ENCODE data around the gene RRP15. TPM values are rescaled to one million over a fixed set of nuclear protein-coding genes. Genes with fewer than 3 reads are reported as not detected.

RRP15 gene
- total RNA-seq, 1 donor from 2014 or later: 28.4 TPM

DNA sequence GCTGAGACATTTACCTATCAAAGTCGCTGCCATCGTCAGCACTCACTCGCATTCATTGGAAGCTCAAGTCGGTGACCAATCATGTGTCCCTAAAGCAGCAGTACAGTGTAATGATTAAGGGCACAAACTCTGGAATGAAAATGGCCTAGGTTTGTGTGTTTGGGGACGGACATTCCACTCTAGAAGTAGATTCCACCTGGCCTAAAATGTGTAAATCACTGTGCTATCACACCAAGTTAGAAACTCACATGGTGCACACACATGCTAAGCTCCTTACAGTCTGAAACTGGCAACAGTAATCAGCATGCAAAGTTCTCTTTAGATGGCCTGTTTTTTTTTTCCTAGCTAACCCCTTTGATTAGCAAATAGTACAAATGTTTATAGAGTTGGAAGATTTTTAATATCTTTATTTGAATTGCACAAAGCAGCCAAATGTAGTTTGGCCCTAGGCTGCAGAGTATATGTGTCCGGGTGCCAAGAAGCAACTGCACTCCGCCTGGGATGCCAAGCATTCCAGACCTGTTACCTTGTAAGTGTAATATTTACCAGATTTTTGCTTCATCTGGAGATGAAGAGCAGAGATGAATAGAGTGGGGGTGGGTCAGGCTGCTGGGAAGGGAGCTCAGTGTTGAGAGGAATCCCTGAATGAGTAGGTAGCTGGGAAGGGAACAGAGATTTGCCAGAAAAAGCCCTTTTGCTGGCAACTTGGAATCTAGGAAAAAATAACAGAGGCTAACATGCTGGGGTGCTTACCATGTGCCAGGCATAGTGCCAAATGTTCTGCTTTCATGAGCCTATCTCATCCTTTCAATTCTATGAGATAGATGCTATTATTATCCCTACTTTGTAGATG, 95.3 kb downstream of the RRP15 start:
- H3K36me3 ChIP-seq (ENCODE audit: insufficient read depth, low read length): peaks cover 5% of the 10 kb centered on the region
- no peak for FAIRE-seq
- Mint-ChIP-seq H3K27ac (ENCODE audit: unreplicated experiment) (peak overlapping the region; percentile 26), H3K27me3 (ENCODE audit: low read depth, unreplicated experiment) (no peaks in the 10 kb centered on the region), H3K9me3 (ENCODE audit: unreplicated experiment) (no peaks in the 10 kb centered on the region), H3K4me3 (ENCODE audit: unreplicated experiment) (peak overlapping the region; percentile 52), H3K4me1 (ENCODE audit: low read depth, unreplicated experiment) (peaks cover 86% of the 10 kb centered on the region), H3K36me3 (ENCODE audit: low read depth, unreplicated experiment) (peaks cover 3% of the 10 kb centered on the region)
- DNase-seq (ENCODE audit: low read depth): peak; percentile 90
- H4K20me1 ChIP-seq (ENCODE audit: insufficient read depth, low read length): peaks cover 45% of the 10 kb centered on the region
- peak overlapping the region; percentile 16 for H3K9ac ChIP-seq (ENCODE audit: low read length)
- H3K79me2 ChIP-seq (ENCODE audit: insufficient read depth, low read length): peaks cover 89% of the 10 kb centered on the region
- no peak overlapping the region for H2AFZ ChIP-seq (ENCODE audit: low read depth, low read length)
- peak overlapping the region; percentile 31 for H3K4me2 ChIP-seq (ENCODE audit: low read length)
- H3K27ac ChIP-seq (ENCODE audit: low read depth, low read length): peak overlapping the region; percentile 24
- peaks cover 55% of the 10 kb centered on the region for H3K4me1 ChIP-seq (ENCODE audit: insufficient read depth, low read length)
- no peak overlapping the region for H3K4me3 ChIP-seq (ENCODE audit: insufficient read depth, low read depth, low read length)
- TF ChIP-seq EZH2 (IDR thresholded peaks at IDR 0.05; ENCODE audit: insufficient read depth, low read length): no peak
- TF ChIP-seq, protein P1, sequence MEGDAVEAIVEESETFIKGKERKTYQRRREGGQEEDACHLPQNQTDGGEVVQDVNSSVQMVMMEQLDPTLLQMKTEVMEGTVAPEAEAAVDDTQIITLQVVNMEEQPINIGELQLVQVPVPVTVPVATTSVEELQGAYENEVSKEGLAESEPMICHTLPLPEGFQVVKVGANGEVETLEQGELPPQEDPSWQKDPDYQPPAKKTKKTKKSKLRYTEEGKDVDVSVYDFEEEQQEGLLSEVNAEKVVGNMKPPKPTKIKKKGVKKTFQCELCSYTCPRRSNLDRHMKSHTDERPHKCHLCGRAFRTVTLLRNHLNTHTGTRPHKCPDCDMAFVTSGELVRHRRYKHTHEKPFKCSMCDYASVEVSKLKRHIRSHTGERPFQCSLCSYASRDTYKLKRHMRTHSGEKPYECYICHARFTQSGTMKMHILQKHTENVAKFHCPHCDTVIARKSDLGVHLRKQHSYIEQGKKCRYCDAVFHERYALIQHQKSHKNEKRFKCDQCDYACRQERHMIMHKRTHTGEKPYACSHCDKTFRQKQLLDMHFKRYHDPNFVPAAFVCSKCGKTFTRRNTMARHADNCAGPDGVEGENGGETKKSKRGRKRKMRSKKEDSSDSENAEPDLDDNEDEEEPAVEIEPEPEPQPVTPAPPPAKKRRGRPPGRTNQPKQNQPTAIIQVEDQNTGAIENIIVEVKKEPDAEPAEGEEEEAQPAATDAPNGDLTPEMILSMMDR (IDR thresholded peaks at IDR 0.05; ENCODE audit: insufficient read depth, low read depth, low read length): no peak
- H3K27me3 ChIP-seq (ENCODE audit: insufficient read depth, low read length): no peaks in the 10 kb centered on the region
- no peaks in the 10 kb centered on the region for H3K9me3 ChIP-seq (ENCODE audit: insufficient read depth, low read depth, low read length)

DNA sequence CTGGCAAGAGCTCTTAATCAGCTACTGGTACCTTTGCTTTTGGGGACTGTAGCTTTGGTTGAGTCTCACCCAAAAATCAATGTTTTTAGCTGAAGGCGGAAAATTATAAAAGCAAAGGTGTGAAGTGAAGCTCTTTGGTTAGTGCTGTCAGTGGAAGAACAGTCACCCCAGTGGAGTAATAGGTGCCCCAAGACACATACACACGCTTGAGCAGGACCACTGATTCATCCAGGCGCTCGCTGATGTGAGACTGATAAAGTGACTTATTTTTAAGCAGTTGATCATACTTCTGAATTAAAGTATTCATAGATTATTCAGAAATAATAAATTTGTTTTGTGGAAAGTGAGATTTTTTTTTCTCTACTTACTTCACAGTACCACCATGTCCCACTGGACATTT, 97.2 kb downstream of the RRP15 start:
- H3K4me1 Mint-ChIP-seq (ENCODE audit: low read depth, unreplicated experiment): peaks cover 82% of the 10 kb centered on the region
- FAIRE-seq: no peak

More for the DNA sequence above, 97.2 kb downstream of the RRP15 start:
- H3K36me3 ChIP-seq (ENCODE audit: insufficient read depth, low read length): peaks cover 5% of the 10 kb centered on the region
- H2AFZ ChIP-seq (ENCODE audit: low read depth, low read length): no peak overlapping the region
- H3K79me2 ChIP-seq (ENCODE audit: insufficient read depth, low read length): peaks cover 93% of the 10 kb centered on the region
- Mint-ChIP-seq H3K9me3 (ENCODE audit: unreplicated experiment) (no peaks in the 10 kb centered on the region), H3K36me3 (ENCODE audit: low read depth, unreplicated experiment) (peaks cover 3% of the 10 kb centered on the region), H3K27ac (ENCODE audit: unreplicated experiment) (peak overlapping the region; percentile 26), H3K4me3 (ENCODE audit: unreplicated experiment) (no peak overlapping the region), H3K27me3 (ENCODE audit: low read depth, unreplicated experiment) (no peaks in the 10 kb centered on the region)
- peaks cover 64% of the 10 kb centered on the region for H4K20me1 ChIP-seq (ENCODE audit: insufficient read depth, low read length)
- no peak for TF ChIP-seq EZH2 (IDR thresholded peaks at IDR 0.05; ENCODE audit: insufficient read depth, low read length)
- TF ChIP-seq, protein P1 (IDR thresholded peaks at IDR 0.05; ENCODE audit: insufficient read depth, low read depth, low read length): no peak
- no peak overlapping the region for H3K27ac ChIP-seq (ENCODE audit: low read depth, low read length)
- peaks cover 36% of the 10 kb centered on the region for H3K4me1 ChIP-seq (ENCODE audit: insufficient read depth, low read length)
- H3K4me2 ChIP-seq (ENCODE audit: low read length): no peak overlapping the region
- no peak overlapping the region for H3K9ac ChIP-seq (ENCODE audit: low read length)
- H3K4me3 ChIP-seq (ENCODE audit: insufficient read depth, low read depth, low read length): no peak overlapping the region
- H3K27me3 ChIP-seq (ENCODE audit: insufficient read depth, low read length): no peaks in the 10 kb centered on the region
- no peaks in the 10 kb centered on the region for H3K9me3 ChIP-seq (ENCODE audit: insufficient read depth, low read depth, low read length)
- DNase-seq (ENCODE audit: low read depth): no peak
